HFF-Myc (cell line): ENCODE data around the gene PRDM16.

ENCODE experiments used
- DNase-seq: peaks from one replicate; pipeline ENCODE4 v3.0.0-alpha.2; 2011; ENCODE audit warnings: low read depth; ENCODE audit errors: extremely low read depth
- H3K4me3 ChIP-seq: replicated peaks from 2 replicates; pipeline ENCODE4 v1.5.1; 2011; ENCODE audit warnings: low read depth, mild to moderate bottlenecking, control low read depth, low read length
- TF ChIP-seq, protein P1 (sequence below): IDR thresholded peaks from 2 replicates; pipeline ENCODE4 v1.5.1; 2012; ENCODE audit warnings: mild to moderate bottlenecking, low read depth, low read length, control low read depth; ENCODE audit errors: missing control alignments

PRDM16 gene

DNA sequence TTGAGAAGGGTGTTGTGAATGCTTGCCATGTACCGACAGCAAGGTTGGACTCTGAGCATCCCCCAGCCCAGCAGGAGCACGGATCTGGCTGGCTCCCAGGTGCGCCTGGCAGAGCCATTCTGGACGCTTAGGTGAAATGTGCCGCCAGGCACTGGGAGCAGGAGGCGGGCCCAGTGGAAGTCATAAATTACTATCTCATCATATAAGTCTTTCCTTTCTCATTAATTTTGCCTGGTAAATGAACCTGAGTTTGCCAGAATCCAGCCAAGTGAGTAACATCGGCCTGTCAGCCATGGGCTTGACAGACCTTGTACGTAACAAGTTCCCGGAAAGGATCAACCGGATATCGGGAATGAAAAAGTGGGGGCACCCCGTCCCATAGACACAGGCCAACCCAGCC lies 206.0 kb downstream of the PRDM16 start:
- DNase-seq = no peak
- TF ChIP-seq, protein P1, sequence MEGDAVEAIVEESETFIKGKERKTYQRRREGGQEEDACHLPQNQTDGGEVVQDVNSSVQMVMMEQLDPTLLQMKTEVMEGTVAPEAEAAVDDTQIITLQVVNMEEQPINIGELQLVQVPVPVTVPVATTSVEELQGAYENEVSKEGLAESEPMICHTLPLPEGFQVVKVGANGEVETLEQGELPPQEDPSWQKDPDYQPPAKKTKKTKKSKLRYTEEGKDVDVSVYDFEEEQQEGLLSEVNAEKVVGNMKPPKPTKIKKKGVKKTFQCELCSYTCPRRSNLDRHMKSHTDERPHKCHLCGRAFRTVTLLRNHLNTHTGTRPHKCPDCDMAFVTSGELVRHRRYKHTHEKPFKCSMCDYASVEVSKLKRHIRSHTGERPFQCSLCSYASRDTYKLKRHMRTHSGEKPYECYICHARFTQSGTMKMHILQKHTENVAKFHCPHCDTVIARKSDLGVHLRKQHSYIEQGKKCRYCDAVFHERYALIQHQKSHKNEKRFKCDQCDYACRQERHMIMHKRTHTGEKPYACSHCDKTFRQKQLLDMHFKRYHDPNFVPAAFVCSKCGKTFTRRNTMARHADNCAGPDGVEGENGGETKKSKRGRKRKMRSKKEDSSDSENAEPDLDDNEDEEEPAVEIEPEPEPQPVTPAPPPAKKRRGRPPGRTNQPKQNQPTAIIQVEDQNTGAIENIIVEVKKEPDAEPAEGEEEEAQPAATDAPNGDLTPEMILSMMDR = no peak
- no peak overlapping the region for H3K4me3 ChIP-seq

DNA sequence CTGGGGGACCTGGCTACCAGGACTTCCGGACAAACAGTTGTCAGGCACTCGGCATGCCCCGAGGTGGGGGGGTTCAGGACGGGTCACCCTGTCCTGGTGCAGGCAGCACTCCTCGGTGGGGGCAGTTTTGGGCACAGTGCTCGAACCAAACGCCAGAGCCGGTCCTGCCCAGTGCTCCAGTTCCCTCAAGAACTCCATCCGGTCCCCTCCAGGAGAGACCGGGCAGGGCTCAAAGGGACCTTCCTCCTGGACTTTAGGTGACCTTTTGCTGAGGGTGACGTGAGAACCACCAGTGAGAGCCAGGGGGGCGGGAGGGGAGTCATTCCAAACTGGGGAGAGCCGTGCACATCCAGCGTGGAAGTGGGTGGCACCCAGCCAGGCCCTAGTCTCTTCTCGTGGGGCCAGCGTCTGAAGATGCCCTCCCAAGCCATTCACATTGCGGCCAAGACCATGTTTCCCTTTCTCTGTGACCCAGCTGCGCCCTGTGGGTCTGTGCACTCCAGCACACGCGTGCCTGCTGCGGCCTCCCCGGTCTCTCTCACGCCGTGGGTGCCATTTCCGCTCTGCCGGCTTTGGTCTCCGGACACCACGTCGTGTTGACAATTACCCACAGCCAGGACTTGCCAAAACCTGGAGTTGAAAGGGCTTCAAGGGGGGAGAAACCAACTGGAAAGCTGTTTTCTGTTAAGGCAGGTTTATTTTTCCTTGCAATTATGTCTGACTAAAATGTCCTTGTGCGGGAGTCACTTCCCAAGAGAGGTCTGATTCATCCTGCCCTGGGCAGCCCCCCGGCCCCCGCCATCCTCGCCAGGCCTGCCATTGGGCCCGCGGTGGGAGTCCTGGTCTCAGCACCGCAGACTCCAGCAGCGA lies 206.7 kb downstream of the PRDM16 start:
- TF ChIP-seq, protein P1 = no peak
- no peak for DNase-seq

DNA sequence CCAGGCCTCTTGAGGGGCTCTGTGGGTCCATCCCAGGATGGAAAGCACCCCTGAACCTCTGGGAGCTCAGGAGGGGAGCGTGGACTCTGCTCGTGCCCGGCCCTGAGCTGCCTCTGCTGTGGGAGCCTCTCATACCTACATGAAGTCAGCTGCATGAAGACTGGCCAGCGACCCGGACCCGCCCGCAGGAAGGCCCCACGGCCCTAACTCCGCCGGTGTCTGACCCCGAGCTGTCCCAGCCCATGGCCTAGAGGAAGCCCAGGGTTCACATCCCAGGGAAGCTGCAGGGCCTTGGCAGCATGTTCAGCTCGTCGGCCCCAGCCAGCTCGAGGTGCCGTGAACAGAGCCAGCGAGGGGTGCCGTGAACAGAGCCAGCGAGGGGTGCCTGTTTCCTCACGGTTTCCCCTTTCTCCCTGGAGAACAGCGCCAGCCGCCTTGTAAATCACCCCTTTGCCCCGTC lies 207.4 kb downstream of the PRDM16 start:
- DNase-seq = no peak
- TF ChIP-seq, protein P1 = no peak
- H3K4me3 ChIP-seq = no peak overlapping the region

More for the DNA sequence above, 206.7 kb downstream of the PRDM16 start:
- no peak overlapping the region for H3K4me3 ChIP-seq

DNA sequence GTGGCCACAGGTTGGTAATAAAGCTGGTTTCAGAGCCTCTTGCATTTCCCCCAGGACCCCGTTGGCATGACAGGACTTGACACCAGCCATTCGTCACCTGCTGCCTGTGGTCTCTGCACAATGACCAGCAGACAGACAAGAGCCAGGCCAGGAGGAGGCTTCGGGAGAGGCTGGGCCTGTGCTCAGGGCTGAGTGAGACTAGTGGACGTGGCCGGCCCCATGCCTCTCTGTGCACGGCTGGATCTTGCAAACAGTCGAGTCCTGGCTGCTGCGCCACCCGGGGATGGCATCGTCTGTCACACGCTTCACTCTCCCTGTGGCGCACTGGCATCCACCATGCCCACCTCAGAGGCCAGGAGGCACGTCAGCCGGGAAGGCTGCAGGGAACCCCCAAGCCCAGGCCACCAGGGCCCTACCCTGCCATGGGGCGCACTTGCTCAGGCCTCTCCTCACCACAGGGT lies 208.0 kb downstream of the PRDM16 start:
- H3K4me3 ChIP-seq = no peak overlapping the region
- TF ChIP-seq, protein P1 = no peak
- DNase-seq = no peak

DNA sequence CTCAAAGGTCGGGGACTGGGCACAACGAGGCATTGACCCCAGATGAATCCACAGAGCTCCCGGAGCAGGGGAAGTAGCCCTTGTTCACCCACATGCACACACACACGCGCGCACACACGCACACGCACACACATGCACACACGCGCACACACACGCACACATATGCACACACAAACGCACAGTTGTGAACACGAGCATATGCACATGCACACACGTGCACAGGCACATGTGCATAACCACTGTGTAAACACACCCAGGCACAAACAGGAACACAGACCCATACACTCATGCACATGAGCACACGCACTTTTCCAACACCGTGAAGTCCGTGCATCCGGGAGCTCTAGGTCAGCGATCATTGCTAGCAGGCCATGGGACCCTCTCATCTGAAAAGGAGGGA lies 208.6 kb downstream of the PRDM16 start:
- no peak for DNase-seq
- TF ChIP-seq, protein P1 = no peak
- no peak overlapping the region for H3K4me3 ChIP-seq

DNA sequence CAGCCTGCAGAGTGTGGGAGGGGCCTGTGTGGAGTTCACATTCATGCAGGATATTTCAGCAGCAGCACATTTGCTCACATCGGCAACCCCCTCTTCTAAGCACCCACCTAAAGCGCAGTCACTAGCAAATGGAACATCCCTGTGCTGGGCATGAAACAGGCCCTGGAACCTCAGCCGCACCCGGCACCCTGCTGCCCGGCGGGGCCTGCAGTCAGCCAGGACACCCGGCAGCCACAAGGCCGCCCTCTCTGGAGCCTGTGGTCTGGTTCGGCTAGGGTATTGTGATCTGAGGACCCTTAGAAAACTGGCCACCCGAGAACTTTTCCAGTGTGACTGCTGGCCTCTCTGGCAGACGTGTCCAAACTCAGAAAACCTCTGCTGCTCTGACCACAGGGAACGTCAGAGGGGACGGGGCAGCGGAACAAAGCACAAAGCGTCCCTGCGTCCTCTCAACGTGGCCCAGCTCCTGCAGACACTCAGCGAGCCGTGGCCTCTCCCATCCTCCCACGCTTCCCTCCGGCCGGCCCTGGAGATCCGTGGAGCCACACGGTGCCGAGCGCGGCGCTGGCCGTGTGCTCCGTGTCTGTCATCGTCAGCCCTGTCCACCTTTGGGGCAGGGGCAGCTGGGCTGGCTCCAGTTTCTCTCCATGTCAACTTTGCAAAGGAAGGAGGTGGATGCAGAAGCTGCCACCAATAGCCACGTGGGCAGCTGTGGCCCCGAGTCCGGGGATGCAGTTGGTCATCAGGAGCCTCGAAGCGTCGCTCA lies 209.6 kb downstream of the PRDM16 start:
- no peak overlapping the region for H3K4me3 ChIP-seq
- no peak for DNase-seq
- TF ChIP-seq, protein P1 = no peak
